Esophagus muscularis mucosa (tissue), 4 donors: ENCODE measurements around the gene CD7. TPM values are rescaled to one million over a fixed set of nuclear protein-coding genes. Genes with fewer than 3 reads are reported as not detected.

Experiments
- DNase-seq: peaks from one replicate; pipeline ENCODE4 v3.0.0-alpha.2; 2017; ENCODE audit errors: extremely low spot score
- H3K27ac ChIP-seq, 4 donors: fragments of 200-600 bp; sonication (generic); replicated peaks in 1 of 4; 1 replicate in 3 of 4; 2 replicates in 1 of 4; pipeline ENCODE4 v1.5.1; 2016 to 2019; ENCODE audit warnings: mild to moderate bottlenecking in 1 of 4
- H3K27me3 ChIP-seq, 4 donors: fragments of 200-600 bp; sonication (generic); one replicate each; pipeline versions ENCODE4 v1.5.1 to v1.6.0; 2016 to 2019
- H3K36me3 ChIP-seq, 4 donors: fragments of 200-600 bp; sonication (generic); one replicate each; pipeline ENCODE4 v1.5.1; 2016 to 2019
- H3K4me1 ChIP-seq, 4 donors: fragments of 200-600 bp; sonication (generic); one replicate each; pipeline ENCODE4 v1.5.1; 2016 to 2019
- H3K4me3 ChIP-seq, 4 donors: fragments of 200-600 bp; sonication (generic); 1 replicate in 2 of 4; 2 replicates in 2 of 4; pipeline ENCODE4 v1.5.1; 2016 to 2019; ENCODE audit warnings: mild to moderate bottlenecking in 4 of 4, moderate library complexity in 1 of 4
- H3K9me3 ChIP-seq, 4 donors: fragments of 200-600 bp; sonication (generic); 1 replicate in 3 of 4; 2 replicates in 1 of 4; pipeline ENCODE4 v1.5.1; 2016 to 2019
- CTCF ChIP-seq, 3 experiments: fragments of 200-600 bp in 2 of 3; fragments of 450-650 bp in 1 of 3; sonication (generic) in 2 of 3; IDR thresholded peaks; one replicate each; pipeline ENCODE4 v1.5.1; 2017 to 2019; ENCODE audit warnings: antibody characterized with exemption in 3 of 3, mild to moderate bottlenecking in 2 of 3, moderate library complexity in 1 of 3
- EP300 ChIP-seq: sonication (generic); formaldehyde crosslinking; IDR thresholded peaks from one replicate; pipeline ENCODE4 v1.6.1; 2017; ENCODE audit warnings: antibody characterized with exemption
- POLR2A ChIP-seq: fragments of 450-650 bp; IDR thresholded peaks from one replicate; pipeline ENCODE4 v1.6.1; 2017; ENCODE audit warnings: antibody characterized with exemption, moderate library complexity, mild to moderate bottlenecking, low read depth
- POLR2AphosphoS5 ChIP-seq, 2 donors: sonication (generic); formaldehyde crosslinking; IDR thresholded peaks; one replicate each; pipeline ENCODE4 v1.6.1; 2017; ENCODE audit warnings: antibody characterized with exemption in 2 of 2
- WGBS: methylation state at CpG from one replicate; pipeline ENCODE4 v1.1.5; 2018; 5-methylcytosine and 5-hydroxymethylcytosine counted together
- intact Hi-C: fragments of 100-400 bp; cut with DNase I; formaldehyde crosslinking; loops from one replicate; pipeline ENCODE4 v1.15.1; 2023
- total RNA-seq, 4 donors: library from RNA; depleted of rRNA; stranded (reverse); fragments of >200 nt; gene quantifications; one replicate each; pipeline versions ENCODE4 v1.1.0 to v1.2.1, GENCODE V29; 2016

CD7 gene
- total RNA-seq, 4 donors from 2014 or later: 0.91 to 5.7 (median 2.0) TPM; not detected in 1

GRCh38 chr17:82297280-82297713, 20.1 kb downstream of the CD7 start:
- Histone ChIP-seq H3K4me3 (peak overlapping the region; percentile 52 to 64 (median 58)), H3K27ac (peak overlapping the region; percentile 88 to 94 (median 90)), H3K4me1 (peaks cover 58 to 75% (median 67%) of the 10 kb centered on the region in 4 donors), H3K36me3 (no peaks in the 10 kb centered on the region), H3K27me3 (no peaks in the 10 kb centered on the region), H3K9me3 (no peaks in the 10 kb centered on the region)
- TF ChIP-seq CTCF (IDR thresholded peaks at IDR 0.05) (no peak), POLR2A (peak; percentile 63), POLR2AphosphoS5 (IDR thresholded peaks at IDR 0.05) (peak; percentile 93 to 96), EP300 (peak; percentile 98)
- 57% methylated on average over 6 of the region's 19 CpGs for WGBS
- peak; percentile 99 for DNase-seq
- intact Hi-C loops: no loop called here

- DNase-seq: no peak
- Histone ChIP-seq H3K9me3 (no peaks in the 10 kb centered on the region), H3K27ac (peak overlapping the region; percentile 88 to 94 (median 90)), H3K36me3 (no peaks in the 10 kb centered on the region), H3K4me3 (peak overlapping the region; percentile 52 to 64 (median 58)), H3K27me3 (no peaks in the 10 kb centered on the region), H3K4me1 (peaks cover 62 to 81% (median 73%) of the 10 kb centered on the region in 4 donors)
- intact Hi-C loops: no loop called here
- 40% methylated on average over 7 of the region's 7 CpGs for WGBS
- TF ChIP-seq EP300 (no peak), CTCF (IDR thresholded peaks at IDR 0.05) (no peak), POLR2A (no peak), POLR2AphosphoS5 (IDR thresholded peaks at IDR 0.05) (no peak)
These were observed 20.7 kb downstream of the CD7 start for GRCh38 chr17:82296511-82297279.

DNA sequence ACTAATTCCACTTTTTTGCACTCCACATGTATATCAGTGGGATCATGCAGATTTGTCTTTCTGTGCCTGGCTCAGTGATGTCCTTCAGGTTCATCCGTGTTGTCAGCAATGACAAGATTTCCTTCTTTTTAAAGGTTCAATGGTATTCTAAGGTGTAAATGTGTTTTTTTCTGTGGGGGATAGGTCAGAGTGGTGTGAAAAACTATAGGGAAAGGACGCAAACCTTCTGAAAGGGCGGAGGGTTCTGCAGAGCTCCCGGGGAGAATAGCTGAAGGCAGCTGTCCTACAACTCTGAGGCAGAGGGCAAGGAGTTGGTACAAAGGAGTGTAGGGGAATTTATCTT, 22.0 kb downstream of the CD7 start:
- Histone ChIP-seq H3K27ac (peak overlapping the region in 2 of 4 donors; percentile 19 to 94), H3K4me1 (peaks cover 53 to 76% (median 66%) of the 10 kb centered on the region in 4 donors), H3K4me3 (no peak overlapping the region), H3K27me3 (no peaks in the 10 kb centered on the region), H3K36me3 (no peaks in the 10 kb centered on the region), H3K9me3 (no peaks in the 10 kb centered on the region)
- TF ChIP-seq CTCF (IDR thresholded peaks at IDR 0.05): no peak
- TF ChIP-seq EP300: no peak
- no peak for TF ChIP-seq POLR2AphosphoS5 (IDR thresholded peaks at IDR 0.05)
- no peak for TF ChIP-seq POLR2A
- no peak for DNase-seq
- intact Hi-C loops: no loop called here
- 60% methylated on average over 4 of the region's 4 CpGs for WGBS

GRCh38 chr17:82294064-82294773, 23.2 kb downstream of the CD7 start:
- peak overlapping the region; percentile 66 to 87 (median 79) for H3K4me3 ChIP-seq
- H3K9me3 ChIP-seq: no peaks in the 10 kb centered on the region
- TF ChIP-seq POLR2AphosphoS5 (IDR thresholded peaks at IDR 0.05) (peak in 1 of 2 donors; percentile 37), EP300 (no peak), POLR2A (no peak), CTCF (IDR thresholded peaks at IDR 0.05) (no peak)
- intact Hi-C loops: loop anchor here (5.0 kb wide), 1 partner anchor 57 kb away; no protein-coding TSS in a partner anchor
- H3K36me3 ChIP-seq: no peaks in the 10 kb centered on the region
- no peaks in the 10 kb centered on the region for H3K27me3 ChIP-seq
- WGBS: 84% methylated on average over 15 of the region's 15 CpGs
- peak overlapping the region; percentile 94 to 99 (median 96) for H3K27ac ChIP-seq
- no peak for DNase-seq
- peaks cover 49 to 72% (median 64%) of the 10 kb centered on the region in 4 donors for H3K4me1 ChIP-seq
